Right atrium auricular region (tissue), 2 donors: ENCODE data around the gene SLC39A11. TPM values are rescaled to one million over a fixed set of nuclear protein-coding genes. Genes with fewer than 3 reads are reported as not detected.

Experiments
- DNase-seq: peaks from one replicate; pipeline ENCODE4 v3.0.0-alpha.2; 2019; ENCODE audit warnings: low spot score
- H3K27ac ChIP-seq, 2 donors: fragments of 200-600 bp; sonication (generic); 1 replicate in 1 of 2; 2 replicates in 1 of 2; pipeline ENCODE4 v1.5.1; 2016 to 2019
- H3K27me3 ChIP-seq, 2 donors: fragments of 200-600 bp; sonication (generic); one replicate each; pipeline versions ENCODE4 v1.5.1 to v1.6.0; 2017 to 2019
- H3K36me3 ChIP-seq: fragments of 200-600 bp; sonication (generic); one replicate; pipeline ENCODE4 v1.5.1; 2016
- H3K4me1 ChIP-seq, 2 donors: fragments of 200-600 bp; sonication (generic); one replicate each; pipeline versions ENCODE4 v1.5.1 to v1.6.0; 2017 to 2019
- H3K4me3 ChIP-seq, 2 donors: fragments of 200-600 bp; sonication (generic); 1 replicate in 1 of 2; 2 replicates in 1 of 2; pipeline ENCODE4 v1.5.1; 2017 to 2019; ENCODE audit warnings: mild to moderate bottlenecking in 1 of 2, moderate library complexity in 1 of 2
- H3K9me3 ChIP-seq, 2 donors: fragments of 200-600 bp; sonication (generic); one replicate each; pipeline ENCODE4 v1.5.1; 2019
- total RNA-seq, 2 donors: library from RNA; depleted of rRNA; stranded (reverse); fragments of >200 nt; gene quantifications; one replicate each; pipeline ENCODE4 v1.1.0, GENCODE V29; 2016
- TF ChIP-seq, protein P1 (sequence below), 2 donors: fragments of 200-600 bp; sonication (generic); IDR thresholded peaks; one replicate each; pipeline ENCODE4 v1.5.1; 2019; ENCODE audit warnings: antibody characterized with exemption in 2 of 2

SLC39A11 gene
- total RNA-seq, 2 donors from 2014 or later, result 7.4 to 15.5 TPM

- Histone ChIP-seq H3K4me1 (no peaks in the 10 kb centered on the region), H3K36me3 (no peaks in the 10 kb centered on the region), H3K27ac (no peak overlapping the region), H3K4me3 (no peak overlapping the region), H3K27me3 (no peaks in the 10 kb centered on the region), H3K9me3 (no peaks in the 10 kb centered on the region)
- TF ChIP-seq, protein P1, sequence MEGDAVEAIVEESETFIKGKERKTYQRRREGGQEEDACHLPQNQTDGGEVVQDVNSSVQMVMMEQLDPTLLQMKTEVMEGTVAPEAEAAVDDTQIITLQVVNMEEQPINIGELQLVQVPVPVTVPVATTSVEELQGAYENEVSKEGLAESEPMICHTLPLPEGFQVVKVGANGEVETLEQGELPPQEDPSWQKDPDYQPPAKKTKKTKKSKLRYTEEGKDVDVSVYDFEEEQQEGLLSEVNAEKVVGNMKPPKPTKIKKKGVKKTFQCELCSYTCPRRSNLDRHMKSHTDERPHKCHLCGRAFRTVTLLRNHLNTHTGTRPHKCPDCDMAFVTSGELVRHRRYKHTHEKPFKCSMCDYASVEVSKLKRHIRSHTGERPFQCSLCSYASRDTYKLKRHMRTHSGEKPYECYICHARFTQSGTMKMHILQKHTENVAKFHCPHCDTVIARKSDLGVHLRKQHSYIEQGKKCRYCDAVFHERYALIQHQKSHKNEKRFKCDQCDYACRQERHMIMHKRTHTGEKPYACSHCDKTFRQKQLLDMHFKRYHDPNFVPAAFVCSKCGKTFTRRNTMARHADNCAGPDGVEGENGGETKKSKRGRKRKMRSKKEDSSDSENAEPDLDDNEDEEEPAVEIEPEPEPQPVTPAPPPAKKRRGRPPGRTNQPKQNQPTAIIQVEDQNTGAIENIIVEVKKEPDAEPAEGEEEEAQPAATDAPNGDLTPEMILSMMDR (IDR thresholded peaks at IDR 0.05), result no peak
- DNase-seq, result no peak
These were observed 401.5 kb downstream of the SLC39A11 start for GRCh38 chr17:72691017-72691416.

DNA sequence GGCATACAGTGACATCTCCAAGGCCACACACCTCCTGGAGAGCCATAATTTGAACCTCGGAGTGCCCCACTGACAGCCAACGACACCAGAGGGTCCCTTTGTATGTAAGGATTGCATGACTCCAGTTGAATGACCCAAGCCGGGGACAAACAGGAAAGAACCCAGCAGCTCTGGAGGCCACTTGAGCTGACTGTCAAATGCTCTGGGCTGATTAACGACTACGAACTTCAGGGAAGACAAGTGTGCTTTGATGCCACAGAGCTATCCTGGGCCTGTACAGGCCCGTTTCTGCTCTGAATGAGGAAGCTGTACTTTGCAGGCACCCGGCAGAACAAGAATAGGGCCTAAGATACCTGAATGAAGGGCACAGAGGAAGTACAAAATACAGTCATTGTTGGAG lies 404.6 kb downstream of the SLC39A11 start:
- Histone ChIP-seq H3K4me3 (no peak overlapping the region), H3K27me3 (no peaks in the 10 kb centered on the region), H3K4me1 (no peaks in the 10 kb centered on the region), H3K27ac (no peak overlapping the region), H3K36me3 (no peaks in the 10 kb centered on the region), H3K9me3 (no peaks in the 10 kb centered on the region)
- TF ChIP-seq, protein P1 (IDR thresholded peaks at IDR 0.05), result no peak
- DNase-seq, result no peak

GRCh38 chr17:72684405-72685020 lies 408.0 kb downstream of the SLC39A11 start:
- H3K9me3 ChIP-seq, result no peaks in the 10 kb centered on the region
- H3K27me3 ChIP-seq, result no peaks in the 10 kb centered on the region
- no peaks in the 10 kb centered on the region for H3K36me3 ChIP-seq
- DNase-seq, result no peak
- no peaks in the 10 kb centered on the region for H3K4me1 ChIP-seq
- no peak overlapping the region for H3K4me3 ChIP-seq
- H3K27ac ChIP-seq, result no peak overlapping the region
- TF ChIP-seq, protein P1 (IDR thresholded peaks at IDR 0.05), result no peak

DNA sequence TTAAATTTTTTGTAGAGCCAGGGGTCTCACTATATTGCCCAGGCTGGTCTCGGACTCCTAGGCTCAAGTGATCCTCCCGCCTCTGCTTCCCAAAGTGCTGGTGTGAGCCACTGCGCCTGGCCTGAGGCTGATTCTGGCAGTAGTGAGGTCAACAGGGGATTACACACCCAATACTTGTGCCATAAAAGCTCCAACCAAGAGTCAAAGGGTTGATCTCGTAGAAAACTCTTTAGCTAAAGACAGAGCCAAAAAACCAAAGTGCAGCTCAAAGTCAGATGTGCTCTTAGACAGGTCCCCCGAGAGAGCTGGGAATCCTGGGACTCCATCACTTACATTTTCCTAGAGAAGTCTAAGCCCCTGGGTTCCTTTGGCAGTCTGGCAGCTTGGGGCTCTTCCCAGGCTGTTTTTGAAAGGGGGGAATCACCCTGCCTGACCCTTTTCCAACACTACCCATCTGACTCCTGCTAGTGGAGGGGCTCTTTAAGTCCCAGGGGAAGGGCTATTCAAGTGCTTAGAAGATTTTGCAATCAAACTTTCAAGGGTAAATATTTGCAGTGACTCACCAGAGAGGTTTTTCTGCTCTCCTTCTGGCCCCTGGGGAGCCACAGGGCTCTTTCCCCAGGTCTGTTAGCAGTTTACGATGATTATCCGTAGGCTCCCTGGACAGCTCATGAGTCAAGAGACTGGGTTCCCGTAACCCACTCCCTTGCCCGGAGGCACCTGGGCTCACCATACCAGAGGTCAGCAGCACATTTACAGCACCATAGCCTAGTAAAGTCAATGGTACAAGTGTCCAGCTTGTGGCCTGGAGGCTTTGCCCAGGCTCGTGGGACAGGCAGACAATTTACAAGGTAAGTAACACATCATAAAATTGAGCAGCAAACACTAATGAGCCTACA lies 408.7 kb downstream of the SLC39A11 start:
- H3K27ac ChIP-seq, result no peak overlapping the region
- no peak for DNase-seq
- TF ChIP-seq, protein P1 (IDR thresholded peaks at IDR 0.05), result no peak

GRCh38 chr17:72682605-72683004 lies 409.9 kb downstream of the SLC39A11 start:
- TF ChIP-seq, protein P1 (IDR thresholded peaks at IDR 0.05), result no peak
- H3K36me3 ChIP-seq, result no peaks in the 10 kb centered on the region
- H3K4me3 ChIP-seq, result no peak overlapping the region
- H3K9me3 ChIP-seq, result no peaks in the 10 kb centered on the region
- no peak for DNase-seq
- H3K27ac ChIP-seq, result no peak overlapping the region
- no peaks in the 10 kb centered on the region for H3K4me1 ChIP-seq
- H3K27me3 ChIP-seq, result no peaks in the 10 kb centered on the region

More for the DNA sequence above, 408.7 kb downstream of the SLC39A11 start:
- no peaks in the 10 kb centered on the region for H3K9me3 ChIP-seq
- H3K27me3 ChIP-seq, result no peaks in the 10 kb centered on the region
- H3K4me3 ChIP-seq, result no peak overlapping the region
- no peaks in the 10 kb centered on the region for H3K4me1 ChIP-seq
- H3K36me3 ChIP-seq, result no peaks in the 10 kb centered on the region
